HepG2 (cell line): ENCODE data around the gene NOX3. TPM values are rescaled to one million over a fixed set of nuclear protein-coding genes. Genes with fewer than 3 reads are reported as not detected.
A peak's percentile ranks its signal among the peaks of the same experiment; 100 is the strongest.

Experiments
- BCL6 ChIP-seq: IDR thresholded peaks from 2 replicates; pipeline ENCODE4 v1.6.1; 2016; ENCODE audit warnings: missing genetic modification reagents, missing compliant biosample characterization
- BORCS8-MEF2B ChIP-seq: sonication (generic); formaldehyde crosslinking; IDR thresholded peaks from 2 replicates; pipeline ENCODE4 v1.8.0; 2022; ENCODE audit warnings: mild to moderate bottlenecking, missing genetic modification reagents
- CREM ChIP-seq, 2 experiments: sonication (generic) in 1 of 2; formaldehyde crosslinking in 1 of 2; IDR thresholded peaks; 2 replicates each; pipeline versions ENCODE4 v1.4.0 to v1.6.1; 2016 to 2020; ENCODE audit warnings: antibody characterized with exemption in 1 of 2, mild to moderate bottlenecking in 1 of 2, missing genetic modification reagents in 1 of 2
- ELF3 ChIP-seq: IDR thresholded peaks from 2 replicates; pipeline ENCODE4 v1.6.1; 2016; ENCODE audit warnings: missing genetic modification reagents, missing compliant biosample characterization
- ETV5 ChIP-seq: IDR thresholded peaks from 2 replicates; pipeline ENCODE4 v1.6.1; 2018; ENCODE audit warnings: missing biosample characterization, missing genetic modification reagents, inconsistent platforms, borderline replicate concordance
- HDAC2 ChIP-seq: sonication (generic); formaldehyde crosslinking; IDR thresholded peaks from 2 replicates; pipeline ENCODE4 v1.4.0; 2020; ENCODE audit warnings: missing genetic modification reagents
- HDAC6 ChIP-seq: fragments of 200-600 bp; sonication (generic); IDR thresholded peaks from 2 replicates; pipeline ENCODE4 v1.7.0; 2017; ENCODE audit warnings: mild to moderate bottlenecking, antibody characterized with exemption, low read length, low read depth
- HNRNPUL1 ChIP-seq: fragments of 200-400 bp; formaldehyde crosslinking; IDR thresholded peaks from 2 replicates; pipeline ENCODE4 v1.6.1; 2017; ENCODE audit warnings: low read depth, mild to moderate bottlenecking, low read length, moderate library complexity
- KLF6 ChIP-seq: IDR thresholded peaks from 2 replicates; pipeline ENCODE4 v1.8.0; 2016; ENCODE audit warnings: missing biosample characterization, missing genetic modification reagents
- MYNN ChIP-seq: sonication (generic); formaldehyde crosslinking; IDR thresholded peaks from 2 replicates; pipeline ENCODE4 v1.4.0; 2020; ENCODE audit warnings: mild to moderate bottlenecking, low read depth, missing genetic modification reagents
- NR2F6 ChIP-seq, 2 experiments: IDR thresholded peaks; 2 replicates each; pipeline ENCODE4 v1.6.1; 2016; ENCODE audit warnings: antibody characterized with exemption in 1 of 2, mild to moderate bottlenecking in 1 of 2
- SAFB2 ChIP-seq: sonication (generic); formaldehyde crosslinking; IDR thresholded peaks from 2 replicates; pipeline ENCODE4 v1.5.1; 2020; ENCODE audit warnings: missing genetic modification reagents, low read depth, mild to moderate bottlenecking, borderline replicate concordance
- SALL2 ChIP-seq: sonication (generic); formaldehyde crosslinking; IDR thresholded peaks from 2 replicates; pipeline ENCODE4 v1.8.1; 2023; ENCODE audit warnings: mild to moderate bottlenecking, missing genetic modification reagents, inconsistent platforms
- TOPORS ChIP-seq: sonication (generic); formaldehyde crosslinking; IDR thresholded peaks from 2 replicates; pipeline ENCODE4 v1.8.0; 2023; ENCODE audit warnings: mild to moderate bottlenecking, missing genetic modification reagents
- ZFY ChIP-seq: sonication (generic); formaldehyde crosslinking; IDR thresholded peaks from 2 replicates; pipeline ENCODE4 v1.4.0; 2020; ENCODE audit warnings: missing genetic modification reagents
- ZNF577 ChIP-seq: sonication (generic); formaldehyde crosslinking; IDR thresholded peaks from 2 replicates; pipeline ENCODE4 v1.4.0; 2020; ENCODE audit warnings: mild to moderate bottlenecking, low read depth, missing genetic modification reagents, borderline replicate concordance
- ZNF788 ChIP-seq: sonication (generic); formaldehyde crosslinking; IDR thresholded peaks from 2 replicates; pipeline ENCODE4 v1.5.0; 2020; ENCODE audit warnings: mild to moderate bottlenecking, missing genetic modification reagents, borderline replicate concordance
- polyA plus RNA-seq, 8 experiments: library from polyadenylated mRNA; depleted of rRNA in 3 of 8; stranded (reverse) in 7 of 8; unstranded in 1 of 8; fragments of >200 nt; fragmentation: Illumina TruSeq in 4 of 8; extraction: Trizol in 4 of 8; gene quantifications; 2 replicates each; pipeline versions ENCODE4 v1.2.1 to v1.2.3, GENCODE V29; 2011 to 2016; ENCODE audit warnings: low read depth in 4 of 8, missing spikeins in 1 of 8, mixed read lengths in 1 of 8; ENCODE audit not compliant: insufficient read depth in 1 of 8
- total RNA-seq, 5 experiments: library from RNA; depleted of rRNA; stranded (reverse); fragments of >200 nt; fragmentation: Illumina TruSeq; extraction: Trizol; gene quantifications; 2 replicates each; pipeline ENCODE4 v1.2.3, GENCODE V29; 2016; ENCODE audit warnings: low read depth in 1 of 5
- TF ChIP-seq, protein P1 (sequence below): sonication (generic); formaldehyde crosslinking; IDR thresholded peaks from 2 replicates; pipeline ENCODE4 v1.4.0; 2020; ENCODE audit warnings: missing genetic modification reagents
- TF ChIP-seq, protein P2 (sequence below): sonication (generic); formaldehyde crosslinking; IDR thresholded peaks from 2 replicates; pipeline ENCODE4 v1.4.0; 2020; ENCODE audit warnings: missing genetic modification reagents
- TF ChIP-seq, protein P3 (sequence below): sonication (generic); formaldehyde crosslinking; IDR thresholded peaks from 2 replicates; pipeline ENCODE4 v1.8.1; 2023; ENCODE audit warnings: mild to moderate bottlenecking, missing genetic modification reagents, borderline replicate concordance
- TF ChIP-seq, protein P4 (sequence below): sonication (generic); formaldehyde crosslinking; IDR thresholded peaks from 2 replicates; pipeline ENCODE4 v1.4.0; 2020; ENCODE audit warnings: missing genetic modification reagents, borderline replicate concordance

NOX3 gene
- total and polyA plus RNA-seq, 2 of the 13 experiments (the other 11 are each of a cell fraction or from before 2014, with no cell fraction given), result 0.09 to 0.18 TPM

DNA sequence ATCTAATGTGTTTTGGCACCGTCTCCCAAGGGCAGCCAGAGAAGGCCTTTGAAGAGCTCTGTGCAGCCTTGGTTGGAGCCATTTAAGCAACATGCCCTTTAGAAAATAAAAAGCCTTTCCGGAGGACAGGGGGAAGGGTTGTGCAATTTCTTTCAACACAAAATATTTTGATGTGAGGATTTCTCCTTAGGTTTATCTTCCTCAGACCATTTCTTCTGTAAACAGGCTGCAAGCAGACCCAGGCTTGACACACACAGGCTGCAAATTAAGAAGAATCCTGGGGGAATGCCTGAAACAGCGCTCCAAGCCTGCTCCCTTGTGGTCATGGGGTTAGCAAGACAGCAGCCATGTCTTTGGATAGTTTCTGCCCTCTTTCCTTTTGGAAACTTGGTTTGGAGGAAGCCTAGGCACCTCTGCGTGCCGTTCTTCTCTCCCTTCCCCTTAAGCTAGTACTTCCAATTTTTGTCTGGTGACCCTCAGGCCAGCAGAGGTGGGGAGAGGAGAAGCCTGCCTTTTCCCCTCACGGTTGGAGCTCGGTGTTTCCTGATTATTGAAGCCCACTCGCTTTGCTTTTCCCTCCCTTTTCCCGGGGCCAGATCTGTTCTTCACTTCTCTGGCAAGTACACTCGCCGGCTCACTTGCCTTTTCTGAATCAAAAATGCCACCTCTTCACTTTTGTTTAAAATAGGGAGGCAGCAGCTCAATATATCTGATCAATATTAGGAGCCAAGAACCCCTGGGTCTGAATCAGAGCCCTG, 39.6 kb upstream of the NOX3 start (continued):
- TF ChIP-seq ELF3 (peak; percentile 74), ZNF788 (CRISPR knock-in tag) (peak; percentile 85; the same call in 1 of the 2 replicates), SAFB2 (CRISPR knock-in tag) (no peak; the same call in 1 of the 2 replicates), KLF6 (0 out of 2 replicates have a peak, but pooled peaks have one; percentile 46), CREM (IDR thresholded peaks at IDR 0.05) (peak; percentile 87), CREM (CRISPR knock-in tag; IDR thresholded peaks at IDR 0.05) (no peak), HDAC6 (no peak), MYNN (CRISPR knock-in tag) (no peak), NR2F6 (IDR thresholded peaks at IDR 0.05) (peak; percentile 63), NR2F6 (CRISPR knock-in tag; IDR thresholded peaks at IDR 0.05) (peak; percentile 40), ETV5 (peak; percentile 68), BCL6 (CRISPR knock-in tag) (peak; percentile 59; the same call in 1 of the 2 replicates), BORCS8-MEF2B (CRISPR knock-in tag) (peak; percentile 35; the same call in 1 of the 2 replicates), HNRNPUL1 (no peak), SALL2 (CRISPR knock-in tag) (no peak; the same call in 1 of the 2 replicates), TOPORS (CRISPR knock-in tag) (no peak), ZFY (CRISPR knock-in tag) (peak; percentile 27; the same call in 1 of the 2 replicates), ZNF577 (no peak), HDAC2 (CRISPR knock-in tag) (peak; percentile 79)
- TF ChIP-seq, protein P1, sequence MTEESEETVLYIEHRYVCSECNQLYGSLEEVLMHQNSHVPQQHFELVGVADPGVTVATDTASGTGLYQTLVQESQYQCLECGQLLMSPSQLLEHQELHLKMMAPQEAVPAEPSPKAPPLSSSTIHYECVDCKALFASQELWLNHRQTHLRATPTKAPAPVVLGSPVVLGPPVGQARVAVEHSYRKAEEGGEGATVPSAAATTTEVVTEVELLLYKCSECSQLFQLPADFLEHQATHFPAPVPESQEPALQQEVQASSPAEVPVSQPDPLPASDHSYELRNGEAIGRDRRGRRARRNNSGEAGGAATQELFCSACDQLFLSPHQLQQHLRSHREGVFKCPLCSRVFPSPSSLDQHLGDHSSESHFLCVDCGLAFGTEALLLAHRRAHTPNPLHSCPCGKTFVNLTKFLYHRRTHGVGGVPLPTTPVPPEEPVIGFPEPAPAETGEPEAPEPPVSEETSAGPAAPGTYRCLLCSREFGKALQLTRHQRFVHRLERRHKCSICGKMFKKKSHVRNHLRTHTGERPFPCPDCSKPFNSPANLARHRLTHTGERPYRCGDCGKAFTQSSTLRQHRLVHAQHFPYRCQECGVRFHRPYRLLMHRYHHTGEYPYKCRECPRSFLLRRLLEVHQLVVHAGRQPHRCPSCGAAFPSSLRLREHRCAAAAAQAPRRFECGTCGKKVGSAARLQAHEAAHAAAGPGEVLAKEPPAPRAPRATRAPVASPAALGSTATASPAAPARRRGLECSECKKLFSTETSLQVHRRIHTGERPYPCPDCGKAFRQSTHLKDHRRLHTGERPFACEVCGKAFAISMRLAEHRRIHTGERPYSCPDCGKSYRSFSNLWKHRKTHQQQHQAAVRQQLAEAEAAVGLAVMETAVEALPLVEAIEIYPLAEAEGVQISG, result peak; percentile 63
- TF ChIP-seq, protein P2, sequence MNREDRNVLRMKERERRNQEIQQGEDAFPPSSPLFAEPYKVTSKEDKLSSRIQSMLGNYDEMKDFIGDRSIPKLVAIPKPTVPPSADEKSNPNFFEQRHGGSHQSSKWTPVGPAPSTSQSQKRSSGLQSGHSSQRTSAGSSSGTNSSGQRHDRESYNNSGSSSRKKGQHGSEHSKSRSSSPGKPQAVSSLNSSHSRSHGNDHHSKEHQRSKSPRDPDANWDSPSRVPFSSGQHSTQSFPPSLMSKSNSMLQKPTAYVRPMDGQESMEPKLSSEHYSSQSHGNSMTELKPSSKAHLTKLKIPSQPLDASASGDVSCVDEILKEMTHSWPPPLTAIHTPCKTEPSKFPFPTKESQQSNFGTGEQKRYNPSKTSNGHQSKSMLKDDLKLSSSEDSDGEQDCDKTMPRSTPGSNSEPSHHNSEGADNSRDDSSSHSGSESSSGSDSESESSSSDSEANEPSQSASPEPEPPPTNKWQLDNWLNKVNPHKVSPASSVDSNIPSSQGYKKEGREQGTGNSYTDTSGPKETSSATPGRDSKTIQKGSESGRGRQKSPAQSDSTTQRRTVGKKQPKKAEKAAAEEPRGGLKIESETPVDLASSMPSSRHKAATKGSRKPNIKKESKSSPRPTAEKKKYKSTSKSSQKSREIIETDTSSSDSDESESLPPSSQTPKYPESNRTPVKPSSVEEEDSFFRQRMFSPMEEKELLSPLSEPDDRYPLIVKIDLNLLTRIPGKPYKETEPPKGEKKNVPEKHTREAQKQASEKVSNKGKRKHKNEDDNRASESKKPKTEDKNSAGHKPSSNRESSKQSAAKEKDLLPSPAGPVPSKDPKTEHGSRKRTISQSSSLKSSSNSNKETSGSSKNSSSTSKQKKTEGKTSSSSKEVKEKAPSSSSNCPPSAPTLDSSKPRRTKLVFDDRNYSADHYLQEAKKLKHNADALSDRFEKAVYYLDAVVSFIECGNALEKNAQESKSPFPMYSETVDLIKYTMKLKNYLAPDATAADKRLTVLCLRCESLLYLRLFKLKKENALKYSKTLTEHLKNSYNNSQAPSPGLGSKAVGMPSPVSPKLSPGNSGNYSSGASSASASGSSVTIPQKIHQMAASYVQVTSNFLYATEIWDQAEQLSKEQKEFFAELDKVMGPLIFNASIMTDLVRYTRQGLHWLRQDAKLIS (CRISPR knock-in tag), result peak; percentile 77; the same call in 1 of the 2 replicates
- TF ChIP-seq, protein P3, sequence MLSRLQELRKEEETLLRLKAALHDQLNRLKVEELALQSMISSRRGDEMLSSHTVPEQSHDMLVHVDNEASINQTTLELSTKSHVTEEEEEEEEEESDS, result no peak
- TF ChIP-seq, protein P4, sequence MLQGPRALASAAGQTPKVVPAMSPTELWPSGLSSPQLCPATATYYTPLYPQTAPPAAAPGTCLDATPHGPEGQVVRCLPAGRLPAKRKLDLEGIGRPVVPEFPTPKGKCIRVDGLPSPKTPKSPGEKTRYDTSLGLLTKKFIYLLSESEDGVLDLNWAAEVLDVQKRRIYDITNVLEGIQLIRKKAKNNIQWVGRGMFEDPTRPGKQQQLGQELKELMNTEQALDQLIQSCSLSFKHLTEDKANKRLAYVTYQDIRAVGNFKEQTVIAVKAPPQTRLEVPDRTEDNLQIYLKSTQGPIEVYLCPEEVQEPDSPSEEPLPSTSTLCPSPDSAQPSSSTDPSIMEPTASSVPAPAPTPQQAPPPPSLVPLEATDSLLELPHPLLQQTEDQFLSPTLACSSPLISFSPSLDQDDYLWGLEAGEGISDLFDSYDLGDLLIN (CRISPR knock-in tag), result no peak
